ENCODE measurements around the gene MSH5.

DNA sequence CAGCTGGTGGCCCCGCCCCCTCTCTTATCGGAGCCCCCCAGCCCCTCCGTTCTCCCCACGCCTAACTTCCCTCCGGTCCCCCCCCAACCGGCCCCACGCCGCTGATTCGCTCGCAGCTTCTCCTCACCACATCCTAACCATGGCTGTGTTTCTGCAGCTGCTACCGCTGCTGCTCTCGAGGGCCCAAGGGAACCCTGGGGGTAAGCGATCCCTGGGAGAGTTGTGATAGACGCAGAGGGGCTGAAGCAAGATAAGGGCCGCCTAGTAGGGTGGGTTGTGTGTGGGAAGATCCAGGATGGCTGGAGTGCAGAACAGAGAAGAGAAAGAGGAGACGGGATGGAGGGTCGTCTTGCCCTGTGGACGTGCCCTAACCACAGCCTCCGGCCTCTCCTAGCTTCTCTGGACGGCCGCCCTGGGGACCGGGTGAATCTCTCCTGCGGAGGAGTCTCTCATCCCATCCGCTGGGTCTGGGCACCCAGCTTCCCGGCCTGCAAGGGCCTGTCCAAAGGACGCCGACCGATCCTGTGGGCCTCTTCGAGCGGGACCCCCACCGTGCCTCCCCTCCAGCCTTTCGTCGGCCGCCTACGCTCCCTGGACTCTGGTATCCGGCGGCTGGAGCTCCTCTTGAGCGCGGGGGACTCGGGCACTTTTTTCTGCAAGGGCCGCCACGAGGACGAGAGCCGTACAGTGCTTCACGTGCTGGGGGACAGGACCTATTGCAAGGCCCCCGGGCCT lies 16.4 kb upstream of the MSH5 start, which contains the start of gene MPIG6B:
- TF ChIP-seq MYC (IDR thresholded peaks at IDR 0.05; ENCODE audit: low read depth, low read length): no peak
- TF ChIP-seq, protein P1, sequence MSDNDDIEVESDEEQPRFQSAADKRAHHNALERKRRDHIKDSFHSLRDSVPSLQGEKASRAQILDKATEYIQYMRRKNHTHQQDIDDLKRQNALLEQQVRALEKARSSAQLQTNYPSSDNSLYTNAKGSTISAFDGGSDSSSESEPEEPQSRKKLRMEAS (IDR thresholded peaks at IDR 0.05; ENCODE audit: low read depth, low read length): no peak
- TF ChIP-seq, protein P2, sequence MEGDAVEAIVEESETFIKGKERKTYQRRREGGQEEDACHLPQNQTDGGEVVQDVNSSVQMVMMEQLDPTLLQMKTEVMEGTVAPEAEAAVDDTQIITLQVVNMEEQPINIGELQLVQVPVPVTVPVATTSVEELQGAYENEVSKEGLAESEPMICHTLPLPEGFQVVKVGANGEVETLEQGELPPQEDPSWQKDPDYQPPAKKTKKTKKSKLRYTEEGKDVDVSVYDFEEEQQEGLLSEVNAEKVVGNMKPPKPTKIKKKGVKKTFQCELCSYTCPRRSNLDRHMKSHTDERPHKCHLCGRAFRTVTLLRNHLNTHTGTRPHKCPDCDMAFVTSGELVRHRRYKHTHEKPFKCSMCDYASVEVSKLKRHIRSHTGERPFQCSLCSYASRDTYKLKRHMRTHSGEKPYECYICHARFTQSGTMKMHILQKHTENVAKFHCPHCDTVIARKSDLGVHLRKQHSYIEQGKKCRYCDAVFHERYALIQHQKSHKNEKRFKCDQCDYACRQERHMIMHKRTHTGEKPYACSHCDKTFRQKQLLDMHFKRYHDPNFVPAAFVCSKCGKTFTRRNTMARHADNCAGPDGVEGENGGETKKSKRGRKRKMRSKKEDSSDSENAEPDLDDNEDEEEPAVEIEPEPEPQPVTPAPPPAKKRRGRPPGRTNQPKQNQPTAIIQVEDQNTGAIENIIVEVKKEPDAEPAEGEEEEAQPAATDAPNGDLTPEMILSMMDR (IDR thresholded peaks at IDR 0.05; ENCODE audit: low read depth, low read length): no peak

Data from NB4 (cell line).